ENCODE measurements around the gene PNPLA6. TPM values are rescaled to one million over a fixed set of nuclear protein-coding genes. Genes with fewer than 3 reads are reported as not detected.
A peak's percentile ranks its signal among the peaks of the same experiment; 100 is the strongest.

Gene PNPLA6
- total and polyA plus RNA-seq, 9 of the 15 experiments (the other 6 are each of a cell fraction or from before 2014, with no cell fraction given), result 0.07 to 30.2 (median 8.3) TPM

DNA sequence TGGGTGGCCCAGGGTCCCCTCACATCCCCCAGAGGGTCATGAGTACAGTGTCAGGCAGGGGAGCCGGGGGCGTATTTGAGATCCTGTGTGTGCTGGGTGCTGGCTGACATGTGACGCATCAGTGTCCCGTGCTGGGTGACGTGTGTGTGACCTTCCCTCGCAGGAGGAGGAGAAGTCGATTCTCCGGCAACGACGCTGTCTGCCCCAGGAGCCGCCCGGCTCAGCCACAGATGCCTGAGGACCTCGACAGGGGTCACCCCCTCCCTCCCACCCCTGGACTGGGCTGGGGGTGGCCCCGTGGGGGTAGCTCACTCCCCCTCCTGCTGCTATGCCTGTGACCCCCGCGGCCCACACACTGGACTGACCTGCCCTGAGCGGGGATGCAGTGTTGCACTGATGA lies 25.8 kb downstream of the PNPLA6 start:
- Histone ChIP-seq H3K9me3 (replicated peaks; ENCODE audit: control insufficient read depth, insufficient read depth, low read depth, low read length) (no peaks in the 10 kb centered on the region), H3K4me3 (no peak overlapping the region), H3K27me3 (ENCODE audit: control insufficient read depth in 2 of 2, insufficient read depth in 2 of 2, low read length in 2 of 2) (no peaks in the 10 kb centered on the region; a peak in 1 of 5 replicates), H3K9ac (ENCODE audit: insufficient read depth in 1 of 2, low read depth in 2 of 2, low read length in 2 of 2) (no peak overlapping the region; a peak in 1 of 4 replicates), H3K4me1 (replicated peaks in 1 of 2; ENCODE audit: control insufficient read depth in 2 of 2, insufficient read depth in 2 of 2, low read length in 2 of 2) (peaks cover 0 to 9% of the 10 kb centered on the region in 2 experiments; a peak in 2 of 5 replicates), H3K79me2 (ENCODE audit: control insufficient read depth, insufficient read depth, low read length) (no peaks in the 10 kb centered on the region), H3K36me3 (ENCODE audit: control insufficient read depth, insufficient read depth, low read length) (peaks cover 13% of the 10 kb centered on the region; the same call in 1 of the 3 replicates), H2AFZ (ENCODE audit: low read depth, low read length) (no peak overlapping the region), H4K20me1 (replicated peaks; ENCODE audit: control insufficient read depth, insufficient read depth, low read length) (peaks cover 3% of the 10 kb centered on the region), H3K4me2 (ENCODE audit: insufficient read depth, low read length) (no peak overlapping the region), H3K27ac (ENCODE audit: extremely low read depth, low read depth, low read length) (no peak overlapping the region), H3K9me1 (ENCODE audit: control insufficient read depth, insufficient read depth, low read length) (no peaks in the 10 kb centered on the region)
- in situ Hi-C loops (cut with MboI) (no loop called here), intact Hi-C loops (cut with micrococcal nuclease) (no loop called here)
- no peak for ATAC-seq
- CTCF ChIA-PET (ENCODE audit: low intra/inter-chr PET ratio), result interaction anchor here (0.6 kb wide), 1 partner anchor 409 kb away, joined by 5 read pairs; no protein-coding TSS in a partner anchor
- TF ChIP-seq BHLHE40 (IDR thresholded peaks at IDR 0.05; ENCODE audit: low read length), result peak; percentile 54; the same call in 1 of the 2 replicates
- peak; percentile 69 for TF ChIP-seq CREM (IDR thresholded peaks at IDR 0.05; ENCODE audit: low read depth)
- TF ChIP-seq BMI1 (IDR thresholded peaks at IDR 0.05; ENCODE audit: low read length), result no peak
- 0 out of 2 replicates have a peak, but pooled peaks have one; percentile 6 for TF ChIP-seq EGR1 (conservative IDR thresholded peaks at IDR 0.05)
- 11% methylated on average over 6 of the region's 17 CpGs for WGBS (ENCODE audit: insufficient coverage, low coverage, missing lambda C conversion rate)
- DNase-seq (ENCODE audit: extremely low read depth in 1 of 4, low spot score in 3 of 4), result no peak
- POLR2A ChIA-PET, result no interaction called here
- FAIRE-seq, result no peak
- no TSS peak for BruUV-seq (replicated peaks)

DNA sequence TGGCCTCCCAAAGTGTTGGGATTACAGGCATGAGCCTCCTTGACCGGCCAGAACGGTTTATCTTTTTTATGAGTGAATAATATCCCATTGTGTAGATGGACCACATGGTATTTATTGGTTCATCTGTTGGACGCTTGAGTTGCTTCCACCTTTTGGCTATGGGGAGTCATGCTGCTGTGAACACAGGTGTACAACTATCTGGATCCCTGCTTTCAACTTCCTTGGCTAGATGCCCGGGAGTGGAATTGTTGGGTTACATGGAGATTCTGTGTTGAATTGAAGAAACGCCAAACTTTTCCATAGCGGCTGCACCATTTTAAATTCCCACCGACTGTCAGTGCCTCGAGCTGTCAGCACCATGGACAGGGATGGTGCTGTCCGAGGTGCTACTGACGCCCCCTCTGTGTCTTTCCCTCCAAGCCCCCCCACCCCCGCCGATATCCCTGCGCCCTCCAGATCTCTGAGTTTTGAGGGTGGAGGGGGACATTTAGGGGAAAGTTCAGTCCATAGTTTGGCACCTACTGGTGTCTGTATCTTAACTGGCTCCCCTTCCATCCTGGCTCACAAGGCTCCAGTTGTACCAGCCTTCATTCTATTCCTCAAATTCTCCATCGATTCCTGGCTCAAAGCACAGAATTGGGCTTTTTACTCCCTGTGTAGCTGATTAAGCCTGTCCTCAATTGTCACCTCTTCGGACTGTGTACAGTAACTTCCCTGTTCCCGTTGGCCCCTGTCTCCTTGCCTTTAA lies 27.3 kb downstream of the PNPLA6 start:
- DNase-seq (ENCODE audit: extremely low read depth in 1 of 4, low spot score in 3 of 4) (peak; percentile 56 to 76 (median 70)), FAIRE-seq (peak; percentile 55), ATAC-seq (peak; percentile 63; the same call in 1 of the 3 replicates)
- Histone ChIP-seq H3K9me3 (replicated peaks; ENCODE audit: control insufficient read depth, insufficient read depth, low read depth, low read length) (no peaks in the 10 kb centered on the region), H4K20me1 (replicated peaks; ENCODE audit: control insufficient read depth, insufficient read depth, low read length) (peaks cover 3% of the 10 kb centered on the region), H3K4me1 (replicated peaks in 1 of 2; ENCODE audit: control insufficient read depth in 2 of 2, insufficient read depth in 2 of 2, low read length in 2 of 2) (peaks cover 0 to 9% of the 10 kb centered on the region in 2 experiments; a peak in 2 of 5 replicates), H3K4me3 (no peak overlapping the region), H3K4me2 (ENCODE audit: insufficient read depth, low read length) (no peak overlapping the region), H3K36me3 (ENCODE audit: control insufficient read depth, insufficient read depth, low read length) (peaks cover 3% of the 10 kb centered on the region; the same call in 1 of the 3 replicates), H3K9ac (ENCODE audit: insufficient read depth in 1 of 2, low read depth in 2 of 2, low read length in 2 of 2) (no peak overlapping the region), H3K9me1 (ENCODE audit: control insufficient read depth, insufficient read depth, low read length) (no peaks in the 10 kb centered on the region), H3K27ac (ENCODE audit: extremely low read depth, low read depth, low read length) (no peak overlapping the region), H3K27me3 (ENCODE audit: control insufficient read depth in 2 of 2, insufficient read depth in 2 of 2, low read length in 2 of 2) (no peaks in the 10 kb centered on the region; a peak in 1 of 5 replicates), H2AFZ (ENCODE audit: low read depth, low read length) (no peak overlapping the region), H3K79me2 (ENCODE audit: control insufficient read depth, insufficient read depth, low read length) (no peaks in the 10 kb centered on the region)
- in situ Hi-C loops (cut with MboI) (no loop called here), intact Hi-C loops (cut with micrococcal nuclease) (no loop called here)
- 3% methylated on average over 15 of the region's 16 CpGs for WGBS (ENCODE audit: insufficient coverage, low coverage, missing lambda C conversion rate)
- BruUV-seq (replicated peaks), result no TSS peak
- ChIA-PET CTCF (ENCODE audit: low intra/inter-chr PET ratio) (no interaction called here), POLR2A (interaction anchor here (0.7 to 0.9 kb wide), 2 partner anchors 35 to 115 kb away, joined by 3 to 4 read pairs; no protein-coding TSS in a partner anchor)
- peak; percentile 96 for TF ChIP-seq ZNF584 (CRISPR knock-in tag; IDR thresholded peaks at IDR 0.05; ENCODE audit: low read depth)
- peak; percentile 99; the same call in 1 of the 2 replicates for TF ChIP-seq SREBF2 (CRISPR knock-in tag; IDR thresholded peaks at IDR 0.05)
- TF ChIP-seq YY1 (IDR thresholded peaks at IDR 0.05; ENCODE audit: borderline replicate concordance in 1 of 3, control insufficient read depth in 1 of 3, extremely low read depth in 1 of 3, insufficient read depth in 3 of 3, insufficient read length in 1 of 3, insufficient replicate concordance in 2 of 3, low read depth in 1 of 3, low read length in 2 of 3), result peak in 1 of 3 experiments; percentile 41
- TF ChIP-seq ZNF444 (CRISPR knock-in tag; IDR thresholded peaks at IDR 0.05), result no peak
- no peak for TF ChIP-seq NR4A1 (CRISPR knock-in tag; IDR thresholded peaks at IDR 0.05)
- 0 out of 2 replicates have a peak, but pooled peaks have one; percentile 23 for TF ChIP-seq NR4A1 (tag; IDR thresholded peaks at IDR 0.05)
- TF ChIP-seq ZNF668 (CRISPR knock-in tag; IDR thresholded peaks at IDR 0.05), result 0 out of 2 replicates have a peak, but pooled peaks have one; percentile 73
- TF ChIP-seq FOXP1 (CRISPR knock-in tag; IDR thresholded peaks at IDR 0.05), result peak; percentile 100
- peak; percentile 66; the same call in 1 of the 2 replicates for TF ChIP-seq PTTG1 (tag; IDR thresholded peaks at IDR 0.05; ENCODE audit: low read depth)
- no peak for TF ChIP-seq PHB (CRISPR knock-in tag; IDR thresholded peaks at IDR 0.05)
